HCT116 (cell line): Measurements from ENCODE around the gene CTBP2. TPM values are rescaled to one million over a fixed set of nuclear protein-coding genes. Genes with fewer than 3 reads are reported as not detected.

ENCODE experiments used
- ATAC-seq: fragments of 200-7000 bp; cut with Tn5 transposase; 2 replicates; pipeline ENCODE4 v1.9.1; 2020; ENCODE audit warnings: mild to moderate bottlenecking, moderate library complexity
- BruUV-seq: library from RNA; stranded (reverse); fragments of 400-500 nt; replicated peaks from 2 replicates; lab custom pipeline; 2021; lab: Mats Ljungman, UMichigan
- CTCF ChIA-PET: fragments of 300-600 bp; sonication (Branson Sonifier 250); formaldehyde crosslinking; loops from one replicate; lab custom pipeline; 2021; ENCODE audit warnings: antibody characterized with exemption; lab: Charles Lee
- POLR2A ChIA-PET: fragments of 300-600, 350-600 bp; sonication (Branson Sonifier 250); formaldehyde crosslinking; loops from one replicate; lab custom pipeline; 2021; ENCODE audit warnings: antibody characterized with exemption; lab: Charles Lee
- RAD21 ChIA-PET, 2 experiments: fragments of 300-600 bp; sonication (Branson Sonifier 250); formaldehyde crosslinking; loops; one replicate each; lab custom pipeline; 2023; ENCODE audit warnings: low total read pairs in 2 of 2; ENCODE audit not compliant: uncharacterized antibody in 2 of 2, unreplicated experiment in 2 of 2, low non-redundant PET in 1 of 2; lab: Charles Lee
- DNase-seq: peaks from one replicate; pipeline ENCODE4 v3.0.0-alpha.2; 2010; ENCODE audit warnings: low read depth, low spot score
- H2AFZ ChIP-seq: fragments of 200-600 bp; shearing (Covaris generic), sonication (generic); 2 replicates; pipeline ENCODE4 v1.6.1; 2017; ENCODE audit warnings: low read depth, mixed run types, mixed read lengths, antibody characterized with exemption, low read length; ENCODE audit not compliant: poor library complexity, severe bottlenecking
- H3K27ac ChIP-seq: 2 replicates; pipeline ENCODE4 v1.5.1; 2012; ENCODE audit warnings: low read depth, low read length
- H3K27me3 ChIP-seq: fragments of 200-600 bp; sonication (generic); 2 replicates; pipeline ENCODE4 v1.6.1; 2016; ENCODE audit warnings: mixed run types, low read length, mixed read lengths; ENCODE audit not compliant: insufficient read depth
- H3K36me3 ChIP-seq, 2 experiments: fragments of 200-500 bp in 1 of 2; fragments of 200-600 bp in 1 of 2; sonication (Bioruptor generic) in 1 of 2; sonication (generic) in 1 of 2; 2 replicates each; pipeline versions ENCODE4 v1.5.1 to v1.6.1; 2014 to 2016; ENCODE audit warnings: low read length in 2 of 2, inconsistent platforms in 1 of 2, mixed read lengths in 1 of 2, mixed run types in 1 of 2; ENCODE audit not compliant: insufficient read depth in 2 of 2, control insufficient read depth in 1 of 2
- H3K4me1 ChIP-seq, 2 experiments: fragments of 200-600 bp in 1 of 2; sonication (generic) in 1 of 2; 2 replicates each; pipeline versions ENCODE4 v1.5.1 to v1.6.1; 2012 to 2017; ENCODE audit warnings: low read length in 2 of 2, inconsistent platforms in 1 of 2, mild to moderate bottlenecking in 1 of 2, mixed read lengths in 1 of 2, mixed run types in 1 of 2, moderate library complexity in 1 of 2; ENCODE audit not compliant: insufficient read depth in 2 of 2, control insufficient read depth in 1 of 2
- H3K4me2 ChIP-seq: fragments of 200-600 bp; sonication (generic); 2 replicates; pipeline ENCODE4 v1.6.1; 2017; ENCODE audit warnings: mixed run types, low read length, mixed read lengths
- H3K4me3 ChIP-seq, 2 experiments: fragments of 200-600 bp in 1 of 2; sonication (generic) in 1 of 2; replicated peaks in 1 of 2; 2 replicates each; pipeline ENCODE4 v1.5.1; 2011 to 2016; ENCODE audit warnings: low read length in 2 of 2, control low read depth in 1 of 2, low read depth in 1 of 2, mild to moderate bottlenecking in 1 of 2, mixed read lengths in 1 of 2, mixed run types in 1 of 2
- H3K79me2 ChIP-seq: fragments of 200-600 bp; sonication (generic); 2 replicates; pipeline ENCODE4 v1.6.1; 2017; ENCODE audit warnings: mild to moderate bottlenecking, mixed run types, low read length, moderate library complexity, mixed read lengths; ENCODE audit not compliant: insufficient read depth
- H3K9ac ChIP-seq: fragments of 200-600 bp; sonication (generic); 2 replicates; pipeline ENCODE4 v1.6.1; 2016; ENCODE audit warnings: low read length, mixed read lengths
- H3K9me2 ChIP-seq: fragments of 200-600 bp; sonication (generic), shearing (Covaris generic); 2 replicates; pipeline ENCODE4 v1.6.1; 2017; ENCODE audit warnings: mixed run types, mild to moderate bottlenecking, moderate library complexity; ENCODE audit not compliant: insufficient read depth
- H3K9me3 ChIP-seq, 2 experiments: fragments of 200-500 bp in 1 of 2; fragments of 200-600 bp in 1 of 2; sonication (Bioruptor generic) in 1 of 2; sonication (generic) in 1 of 2; 2 replicates each; pipeline ENCODE4 v1.6.1; 2014 to 2017; ENCODE audit warnings: low read length in 2 of 2, mixed read lengths in 2 of 2, inconsistent platforms in 1 of 2, low read depth in 1 of 2, mild to moderate bottlenecking in 1 of 2, mixed run types in 1 of 2, moderate library complexity in 1 of 2; ENCODE audit not compliant: control insufficient read depth in 1 of 2, insufficient read depth in 1 of 2
- H4K20me1 ChIP-seq: fragments of 200-600 bp; sonication (generic), shearing (Covaris generic); 2 replicates; pipeline ENCODE4 v1.6.1; 2017; ENCODE audit warnings: mixed run types, mild to moderate bottlenecking, moderate library complexity; ENCODE audit not compliant: insufficient read depth
- ATF3 ChIP-seq: IDR thresholded peaks from 2 replicates; pipeline ENCODE4 v1.6.1; 2012
- CEBPB ChIP-seq: IDR thresholded peaks from 2 replicates; pipeline ENCODE4 v1.6.1; 2012; ENCODE audit warnings: low read depth
- CTCF ChIP-seq, 3 experiments: fragments of 200-600 bp in 1 of 3; sonication (generic) in 1 of 3; IDR thresholded peaks in 2 of 3; conservative IDR thresholded peaks in 1 of 3; 2 replicates each; pipeline ENCODE4 v1.5.1; 2012 to 2017; ENCODE audit warnings: low read depth in 2 of 3, low read length in 2 of 3, antibody characterized with exemption in 1 of 3, borderline replicate concordance in 1 of 3, control low read depth in 1 of 3, mild to moderate bottlenecking in 1 of 3, mixed read lengths in 1 of 3, mixed run types in 1 of 3, moderate library complexity in 1 of 3; ENCODE audit not compliant: insufficient read depth in 1 of 3
- ELF1 ChIP-seq: IDR thresholded peaks from 2 replicates; pipeline ENCODE4 v1.6.1; 2012; ENCODE audit warnings: low read depth, borderline replicate concordance
- EZH2 ChIP-seq: fragments of 200-600 bp; sonication (generic); IDR thresholded peaks from 2 replicates; pipeline ENCODE4 v1.6.1; 2017; ENCODE audit warnings: antibody characterized with exemption, mixed run types
- EZH2phosphoT487 ChIP-seq: fragments of 200-600 bp; IDR thresholded peaks from 2 replicates; pipeline ENCODE4 v1.6.1; 2018; ENCODE audit warnings: antibody characterized with exemption, borderline replicate concordance
- FOSL1 ChIP-seq: IDR thresholded peaks from 2 replicates; pipeline ENCODE4 v1.6.1; 2012; ENCODE audit warnings: low read depth
- MAX ChIP-seq: IDR thresholded peaks from 2 replicates; pipeline ENCODE4 v1.6.1; 2012
- POLR2A ChIP-seq: IDR thresholded peaks from 2 replicates; pipeline ENCODE4 v1.7.0; 2011; ENCODE audit warnings: borderline replicate concordance; ENCODE audit not compliant: insufficient read depth, insufficient read length; ENCODE audit errors: extremely low read depth
- REST ChIP-seq: IDR thresholded peaks from 2 replicates; pipeline ENCODE4 v1.6.1; 2012; ENCODE audit warnings: low read depth
- ZBTB33 ChIP-seq: IDR thresholded peaks from 2 replicates; pipeline ENCODE4 v1.6.1; 2011; ENCODE audit warnings: mild to moderate bottlenecking, low read length, moderate library complexity; ENCODE audit not compliant: insufficient replicate concordance; ENCODE audit errors: extremely low read depth
- ZFX ChIP-seq: fragments of 450-650 bp; IDR thresholded peaks from 2 replicates; pipeline ENCODE4 v1.6.1; 2017
- ZNF274 ChIP-seq: fragments of 200-500 bp; sonication (Bioruptor generic); IDR thresholded peaks from 2 replicates; pipeline ENCODE4 v1.6.1; 2014; ENCODE audit warnings: mild to moderate bottlenecking, low read depth, low read length, inconsistent platforms
- intact Hi-C: fragments of 100-400 bp; cut with micrococcal nuclease; formaldehyde crosslinking; loops from 2 replicates; pipeline ENCODE4 v1.10.0; 2022
- total RNA-seq: library from RNA; stranded (reverse); gene quantifications from one replicate; pipeline ENCODE4 v1.2.1, GENCODE V29; 2021; ENCODE audit not compliant: unreplicated experiment

The CTBP2 gene
- total RNA-seq, 1 experiment from 2014 or later, result 144 TPM

DNA sequence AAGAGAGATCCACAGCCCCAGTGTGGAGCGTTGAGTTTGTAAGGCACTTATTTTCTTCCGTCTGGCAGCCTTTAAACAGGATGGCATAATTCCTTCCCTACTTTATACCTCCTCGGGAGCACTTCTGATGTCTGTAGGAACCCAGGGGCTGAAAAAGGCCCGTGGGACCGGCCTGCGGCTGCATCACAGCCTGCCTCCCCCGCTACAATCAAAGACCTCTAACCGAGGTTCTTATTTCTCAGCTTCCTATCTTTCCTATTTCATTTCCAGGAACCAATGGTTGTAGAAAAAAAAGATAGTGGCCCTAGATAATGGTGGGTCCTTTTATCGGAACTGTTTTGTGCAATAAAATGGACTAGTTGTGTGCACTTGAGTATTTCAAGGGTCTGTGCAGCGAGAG is 4.1 kb upstream of the CTBP2 start:
- ChIA-PET RAD21 (no interaction called here), CTCF (no interaction called here), POLR2A (interaction anchor here (1.0 kb wide), 1 partner anchor 41 kb away, joined by 3 read pairs; no protein-coding TSS in a partner anchor)
- H3K27me3 ChIP-seq, result no peaks in the 10 kb centered on the region
- no peak for TF ChIP-seq CEBPB
- TF ChIP-seq EZH2, result no peak
- TF ChIP-seq FOSL1, result no peak
- TF ChIP-seq MAX, result no peak
- TF ChIP-seq EZH2phosphoT487, result no peak
- no peak for TF ChIP-seq ATF3
- no peak for TF ChIP-seq POLR2A
- no peak for TF ChIP-seq ZBTB33
- TF ChIP-seq REST, result no peak
- TF ChIP-seq ELF1, result no peak
- TF ChIP-seq ZNF274, result no peak
- TF ChIP-seq CTCF (IDR thresholded peaks at IDR 0.05 in 2 of 3, conservative IDR thresholded peaks at IDR 0.05 in 1 of 3; ENCODE audit: borderline replicate concordance in 1 of 3, insufficient read depth in 1 of 3, low read depth in 2 of 3, low read length in 2 of 3), result no peak
- no peak for TF ChIP-seq ZFX
- H3K27ac ChIP-seq, result no peak overlapping the region
- no peak for DNase-seq
- peaks cover 9 to 19% of the 10 kb centered on the region in 2 experiments; a peak in 3 of 4 replicates for H3K4me1 ChIP-seq
- H3K4me3 ChIP-seq, result no peak overlapping the region
- no peak overlapping the region for H2AFZ ChIP-seq
- no peaks in the 10 kb centered on the region for H4K20me1 ChIP-seq
- intact Hi-C loops, result loop anchor here (5.0 kb wide), 1 partner anchor 468 kb away; no protein-coding TSS in a partner anchor
- peaks cover 4% of the 10 kb centered on the region; the same call in 1 of the 2 replicates for H3K79me2 ChIP-seq
- H3K4me2 ChIP-seq, result no peak overlapping the region
- H3K9ac ChIP-seq, result no peak overlapping the region
- no peaks in the 10 kb centered on the region for H3K9me3 ChIP-seq
- H3K9me2 ChIP-seq, result no peaks in the 10 kb centered on the region
- no TSS peak for BruUV-seq
- H3K36me3 ChIP-seq, result no peaks in the 10 kb centered on the region
- ATAC-seq, result no peak
